ENCODE results near the gene MLLT1.

The MLLT1 gene

DNA sequence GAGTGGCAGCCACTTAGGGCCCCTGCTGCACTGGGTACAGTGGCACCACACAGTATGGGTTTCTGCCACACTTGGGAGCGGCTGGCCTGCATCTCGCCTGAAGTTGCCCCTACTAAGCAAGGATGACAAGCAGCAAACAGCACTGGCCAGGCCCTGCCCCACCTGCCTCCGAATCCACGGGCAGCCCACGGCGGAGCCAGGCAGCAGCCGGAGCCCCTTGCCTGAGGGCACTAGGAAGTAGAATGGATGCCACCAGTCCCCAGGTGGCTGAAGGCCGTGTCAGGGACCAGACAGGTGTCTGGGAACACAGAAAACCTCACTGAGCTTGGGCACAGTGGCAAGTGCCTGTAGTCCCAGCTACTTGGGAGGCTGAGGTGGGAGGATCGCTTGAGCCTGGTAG, 19.4 kb downstream of the MLLT1 start:
- no peak overlapping the region for H3K4me3 ChIP-seq (ENCODE audit: low read depth, low read length)
- DNase-seq (ENCODE audit: low read depth), result no peak
- TF ChIP-seq MYC (IDR thresholded peaks at IDR 0.05; ENCODE audit: low read depth, low read length), result no peak
- TF ChIP-seq, protein P1, sequence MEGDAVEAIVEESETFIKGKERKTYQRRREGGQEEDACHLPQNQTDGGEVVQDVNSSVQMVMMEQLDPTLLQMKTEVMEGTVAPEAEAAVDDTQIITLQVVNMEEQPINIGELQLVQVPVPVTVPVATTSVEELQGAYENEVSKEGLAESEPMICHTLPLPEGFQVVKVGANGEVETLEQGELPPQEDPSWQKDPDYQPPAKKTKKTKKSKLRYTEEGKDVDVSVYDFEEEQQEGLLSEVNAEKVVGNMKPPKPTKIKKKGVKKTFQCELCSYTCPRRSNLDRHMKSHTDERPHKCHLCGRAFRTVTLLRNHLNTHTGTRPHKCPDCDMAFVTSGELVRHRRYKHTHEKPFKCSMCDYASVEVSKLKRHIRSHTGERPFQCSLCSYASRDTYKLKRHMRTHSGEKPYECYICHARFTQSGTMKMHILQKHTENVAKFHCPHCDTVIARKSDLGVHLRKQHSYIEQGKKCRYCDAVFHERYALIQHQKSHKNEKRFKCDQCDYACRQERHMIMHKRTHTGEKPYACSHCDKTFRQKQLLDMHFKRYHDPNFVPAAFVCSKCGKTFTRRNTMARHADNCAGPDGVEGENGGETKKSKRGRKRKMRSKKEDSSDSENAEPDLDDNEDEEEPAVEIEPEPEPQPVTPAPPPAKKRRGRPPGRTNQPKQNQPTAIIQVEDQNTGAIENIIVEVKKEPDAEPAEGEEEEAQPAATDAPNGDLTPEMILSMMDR (IDR thresholded peaks at IDR 0.05; ENCODE audit: low read depth, low read length), result no peak
- no peak for TF ChIP-seq POLR2A (IDR thresholded peaks at IDR 0.05; ENCODE audit: extremely low read depth, insufficient read length)
- TF ChIP-seq, protein P2, sequence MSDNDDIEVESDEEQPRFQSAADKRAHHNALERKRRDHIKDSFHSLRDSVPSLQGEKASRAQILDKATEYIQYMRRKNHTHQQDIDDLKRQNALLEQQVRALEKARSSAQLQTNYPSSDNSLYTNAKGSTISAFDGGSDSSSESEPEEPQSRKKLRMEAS (IDR thresholded peaks at IDR 0.05; ENCODE audit: low read depth, low read length), result no peak

DNA sequence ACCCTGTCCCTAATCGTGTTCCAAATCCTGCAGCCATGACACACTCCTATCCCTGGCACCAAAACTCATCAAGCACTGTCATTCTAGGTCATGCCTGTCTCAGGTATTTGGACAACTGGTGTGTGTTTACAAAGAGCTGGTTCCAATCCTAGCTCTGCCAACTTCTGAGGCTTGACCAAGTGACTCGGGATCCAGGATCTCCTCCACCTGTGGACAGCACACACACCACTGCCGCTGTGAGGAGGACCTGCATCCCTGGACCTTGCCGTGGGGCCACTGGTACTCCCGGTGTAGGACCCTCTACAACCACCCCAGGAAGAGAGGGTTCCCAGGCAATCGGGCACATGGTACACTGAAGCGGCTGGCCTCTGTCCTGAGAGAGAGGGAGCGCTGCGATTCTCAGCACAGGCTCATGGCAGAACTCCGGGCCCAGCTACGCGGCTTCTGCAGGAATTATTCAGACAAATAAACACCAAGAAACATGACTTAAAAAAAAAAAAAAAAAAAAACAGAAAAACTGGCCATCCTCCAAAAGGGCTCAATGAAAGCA, 20.4 kb downstream of the MLLT1 start:
- DNase-seq (ENCODE audit: low read depth), result no peak
- H3K4me3 ChIP-seq (ENCODE audit: low read depth, low read length), result no peak overlapping the region
- TF ChIP-seq, protein P2 (IDR thresholded peaks at IDR 0.05; ENCODE audit: low read depth, low read length), result no peak
- TF ChIP-seq, protein P1 (IDR thresholded peaks at IDR 0.05; ENCODE audit: low read depth, low read length), result no peak
- TF ChIP-seq MYC (IDR thresholded peaks at IDR 0.05; ENCODE audit: low read depth, low read length), result no peak
- no peak for TF ChIP-seq POLR2A (IDR thresholded peaks at IDR 0.05; ENCODE audit: extremely low read depth, insufficient read length)

DNA sequence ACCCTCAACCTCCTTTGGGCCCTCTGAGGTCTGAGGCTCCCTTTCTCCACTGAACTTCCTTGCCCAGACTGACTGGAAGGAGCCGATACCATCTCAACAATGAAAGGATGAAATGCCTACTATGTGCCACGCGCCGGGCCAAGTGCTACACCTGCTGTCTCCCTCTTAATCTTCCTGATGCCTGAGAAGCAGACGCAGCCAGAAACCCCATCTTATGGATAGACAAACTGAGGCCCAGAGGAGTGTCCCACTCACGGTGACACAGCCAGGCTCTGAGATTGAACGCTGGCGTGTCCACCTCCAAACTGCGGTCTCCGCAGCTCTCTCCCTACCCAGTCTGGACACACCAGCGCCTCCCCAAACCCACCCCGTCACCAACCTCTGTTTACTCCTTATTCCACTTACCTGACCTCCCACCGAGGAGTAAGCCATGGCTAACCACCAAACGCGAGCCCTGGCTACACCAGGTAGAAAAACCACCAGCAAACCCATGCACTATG, 20.9 kb downstream of the MLLT1 start:
- no peak for DNase-seq (ENCODE audit: low read depth)
- TF ChIP-seq POLR2A (IDR thresholded peaks at IDR 0.05; ENCODE audit: extremely low read depth, insufficient read length), result no peak
- no peak overlapping the region for H3K4me3 ChIP-seq (ENCODE audit: low read depth, low read length)

DNA sequence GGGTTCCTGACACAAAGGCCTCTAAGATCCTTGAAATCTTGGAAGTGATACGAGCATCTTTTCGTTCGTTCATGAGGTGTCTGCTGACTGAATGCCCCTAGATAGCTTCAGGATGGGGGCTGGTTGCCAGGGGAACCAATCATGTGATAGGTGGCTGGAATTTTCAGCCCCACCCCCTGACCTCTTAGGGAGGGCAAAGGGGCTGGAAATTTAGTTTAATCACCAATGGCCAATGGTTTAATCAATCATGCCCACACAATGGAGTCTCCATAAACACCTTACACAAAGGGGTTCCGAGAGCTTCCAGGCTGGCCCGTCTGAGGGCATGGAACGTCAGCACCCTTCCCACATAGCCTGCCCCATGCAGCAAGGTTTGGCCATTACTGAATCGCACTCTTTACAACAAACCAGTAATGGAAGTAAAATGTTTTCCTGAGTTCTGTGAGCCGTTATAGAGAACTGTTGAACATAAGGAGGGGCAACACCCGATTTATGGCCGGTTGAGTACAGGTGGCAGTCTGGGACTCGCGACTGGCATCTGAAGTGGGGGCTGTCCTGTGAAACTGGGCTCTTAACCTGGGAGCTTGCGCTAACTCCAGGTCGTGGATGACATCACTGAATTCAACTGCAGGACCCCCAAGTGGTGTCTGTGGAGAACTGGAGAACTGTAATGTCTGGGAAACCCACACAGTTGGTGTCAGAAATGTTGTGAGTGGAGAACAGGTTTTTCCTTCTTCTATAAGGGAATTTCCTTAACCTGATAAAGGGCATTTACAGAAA, 25.6 kb downstream of the MLLT1 start:
- DNase-seq (ENCODE audit: low read depth), result no peak
- TF ChIP-seq, protein P1 (IDR thresholded peaks at IDR 0.05; ENCODE audit: low read depth, low read length), result no peak
- TF ChIP-seq, protein P2 (IDR thresholded peaks at IDR 0.05; ENCODE audit: low read depth, low read length), result no peak
- no peak for TF ChIP-seq MYC (IDR thresholded peaks at IDR 0.05; ENCODE audit: low read depth, low read length)
- TF ChIP-seq POLR2A (IDR thresholded peaks at IDR 0.05; ENCODE audit: extremely low read depth, insufficient read length), result no peak
- H3K4me3 ChIP-seq (ENCODE audit: low read depth, low read length), result no peak overlapping the region

DNA sequence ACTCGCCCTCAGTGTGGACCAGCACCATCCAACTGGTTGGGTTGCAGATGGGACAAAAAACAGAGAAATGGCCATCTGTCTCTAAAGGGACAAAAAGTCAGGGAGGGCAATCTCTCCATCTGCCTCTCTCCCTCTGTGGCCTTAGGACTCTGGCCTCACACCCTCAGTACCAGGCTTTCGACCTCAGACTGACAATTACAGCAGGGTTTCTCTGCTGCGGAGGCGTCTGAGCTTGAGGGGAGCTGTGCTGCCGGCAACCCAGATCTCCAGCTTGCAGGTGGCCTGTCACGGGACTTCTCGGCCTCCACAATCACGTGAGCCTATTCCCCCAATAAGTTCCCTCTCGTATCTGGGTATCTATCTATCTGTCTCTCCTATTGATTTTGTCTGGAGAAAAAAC, 27.7 kb downstream of the MLLT1 start:
- DNase-seq (ENCODE audit: low read depth), result no peak
- TF ChIP-seq, protein P1 (IDR thresholded peaks at IDR 0.05; ENCODE audit: low read depth, low read length), result no peak
- no peak overlapping the region for H3K4me3 ChIP-seq (ENCODE audit: low read depth, low read length)

DNA sequence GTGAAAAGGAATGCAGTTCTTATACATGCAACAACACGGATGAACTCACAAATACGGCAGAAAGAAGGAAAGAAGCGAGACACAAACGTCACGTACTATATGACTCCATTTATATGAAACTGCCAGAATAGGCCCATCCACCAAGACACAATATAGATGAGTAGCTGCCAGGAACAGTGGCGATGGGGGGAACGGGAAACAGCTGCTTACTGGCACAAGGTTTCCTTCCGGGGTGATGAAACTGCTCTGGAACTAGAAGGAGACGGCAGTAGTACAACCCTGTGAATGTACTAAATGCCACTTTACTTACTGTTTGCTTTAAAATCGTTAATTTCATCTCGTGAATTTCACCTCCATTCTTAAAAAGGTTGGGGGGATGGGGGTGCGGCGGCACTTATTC, 28.9 kb downstream of the MLLT1 start:
- TF ChIP-seq POLR2A (IDR thresholded peaks at IDR 0.05; ENCODE audit: extremely low read depth, insufficient read length) (no peak), MYC (IDR thresholded peaks at IDR 0.05; ENCODE audit: low read depth, low read length) (no peak)
- TF ChIP-seq, protein P1 (IDR thresholded peaks at IDR 0.05; ENCODE audit: low read depth, low read length), result no peak
- TF ChIP-seq, protein P2 (IDR thresholded peaks at IDR 0.05; ENCODE audit: low read depth, low read length), result no peak

More for the DNA sequence above, 28.9 kb downstream of the MLLT1 start:
- H3K4me3 ChIP-seq (ENCODE audit: low read depth, low read length), result no peak overlapping the region
- no peak for DNase-seq (ENCODE audit: low read depth)
